Esophagus squamous epithelium (tissue), 4 donors: ENCODE data around the gene NOL9.

Source experiments
- POLR2A ChIP-seq, 4 donors: fragments of 450-650 bp; IDR thresholded peaks; one replicate each; pipeline ENCODE4 v1.6.1; 2017; ENCODE audit warnings: antibody characterized with exemption in 4 of 4, mild to moderate bottlenecking in 4 of 4, moderate library complexity in 3 of 4
- TF ChIP-seq, protein P1 (sequence below), 6 experiments: fragments of 450-650 bp in 4 of 6; fragments of 200-600 bp in 2 of 6; sonication (generic) in 2 of 6; IDR thresholded peaks; one replicate each; pipeline ENCODE4 v1.5.1; 2016 to 2019; ENCODE audit warnings: antibody characterized with exemption in 6 of 6, mild to moderate bottlenecking in 4 of 6, moderate library complexity in 4 of 6

GRCh38 chr1:6511056-6511455 lies 43.3 kb downstream of the NOL9 start:
- TF ChIP-seq, protein P1, sequence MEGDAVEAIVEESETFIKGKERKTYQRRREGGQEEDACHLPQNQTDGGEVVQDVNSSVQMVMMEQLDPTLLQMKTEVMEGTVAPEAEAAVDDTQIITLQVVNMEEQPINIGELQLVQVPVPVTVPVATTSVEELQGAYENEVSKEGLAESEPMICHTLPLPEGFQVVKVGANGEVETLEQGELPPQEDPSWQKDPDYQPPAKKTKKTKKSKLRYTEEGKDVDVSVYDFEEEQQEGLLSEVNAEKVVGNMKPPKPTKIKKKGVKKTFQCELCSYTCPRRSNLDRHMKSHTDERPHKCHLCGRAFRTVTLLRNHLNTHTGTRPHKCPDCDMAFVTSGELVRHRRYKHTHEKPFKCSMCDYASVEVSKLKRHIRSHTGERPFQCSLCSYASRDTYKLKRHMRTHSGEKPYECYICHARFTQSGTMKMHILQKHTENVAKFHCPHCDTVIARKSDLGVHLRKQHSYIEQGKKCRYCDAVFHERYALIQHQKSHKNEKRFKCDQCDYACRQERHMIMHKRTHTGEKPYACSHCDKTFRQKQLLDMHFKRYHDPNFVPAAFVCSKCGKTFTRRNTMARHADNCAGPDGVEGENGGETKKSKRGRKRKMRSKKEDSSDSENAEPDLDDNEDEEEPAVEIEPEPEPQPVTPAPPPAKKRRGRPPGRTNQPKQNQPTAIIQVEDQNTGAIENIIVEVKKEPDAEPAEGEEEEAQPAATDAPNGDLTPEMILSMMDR (IDR thresholded peaks at IDR 0.05) = no peak
- no peak for TF ChIP-seq POLR2A (IDR thresholded peaks at IDR 0.05)
